B cell (primary cell): ENCODE data around the gene AVEN.

Source experiments
- EZH2 ChIP-seq: IDR thresholded peaks from 2 replicates; pipeline ENCODE4 v1.6.1; 2012; ENCODE audit warnings: borderline replicate concordance, low read depth, mild to moderate bottlenecking, moderate library complexity, low read length; ENCODE audit not compliant: insufficient read depth, poor library complexity, severe bottlenecking
- TF ChIP-seq, protein P1 (sequence below): fragments of 200-600 bp; IDR thresholded peaks from one replicate; pipeline ENCODE4 v1.8.0; 2022; ENCODE audit warnings: antibody characterized with exemption, mild to moderate bottlenecking

- no peak for TF ChIP-seq EZH2
- TF ChIP-seq, protein P1, sequence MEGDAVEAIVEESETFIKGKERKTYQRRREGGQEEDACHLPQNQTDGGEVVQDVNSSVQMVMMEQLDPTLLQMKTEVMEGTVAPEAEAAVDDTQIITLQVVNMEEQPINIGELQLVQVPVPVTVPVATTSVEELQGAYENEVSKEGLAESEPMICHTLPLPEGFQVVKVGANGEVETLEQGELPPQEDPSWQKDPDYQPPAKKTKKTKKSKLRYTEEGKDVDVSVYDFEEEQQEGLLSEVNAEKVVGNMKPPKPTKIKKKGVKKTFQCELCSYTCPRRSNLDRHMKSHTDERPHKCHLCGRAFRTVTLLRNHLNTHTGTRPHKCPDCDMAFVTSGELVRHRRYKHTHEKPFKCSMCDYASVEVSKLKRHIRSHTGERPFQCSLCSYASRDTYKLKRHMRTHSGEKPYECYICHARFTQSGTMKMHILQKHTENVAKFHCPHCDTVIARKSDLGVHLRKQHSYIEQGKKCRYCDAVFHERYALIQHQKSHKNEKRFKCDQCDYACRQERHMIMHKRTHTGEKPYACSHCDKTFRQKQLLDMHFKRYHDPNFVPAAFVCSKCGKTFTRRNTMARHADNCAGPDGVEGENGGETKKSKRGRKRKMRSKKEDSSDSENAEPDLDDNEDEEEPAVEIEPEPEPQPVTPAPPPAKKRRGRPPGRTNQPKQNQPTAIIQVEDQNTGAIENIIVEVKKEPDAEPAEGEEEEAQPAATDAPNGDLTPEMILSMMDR = no peak
These were observed 123.2 kb downstream of the AVEN start for GRCh38 chr15:33915571-33916407.
